HepG2 (cell line): ENCODE results near the gene CACNA1I. TPM values are rescaled to one million over a fixed set of nuclear protein-coding genes. Genes with fewer than 3 reads are reported as not detected.

Source experiments
- DNMT3B ChIP-seq: conservative IDR thresholded peaks from 2 replicates; pipeline ENCODE4 v1.6.1; 2016; ENCODE audit warnings: missing biosample characterization, control low read depth
- GABPB1 ChIP-seq: IDR thresholded peaks from 2 replicates; pipeline ENCODE4 v1.6.1; 2016; ENCODE audit warnings: mild to moderate bottlenecking, missing genetic modification reagents, moderate library complexity, missing compliant biosample characterization
- LCORL ChIP-seq, 2 experiments: fragments of 450-650 bp in 1 of 2; sonication (generic) in 1 of 2; formaldehyde crosslinking in 1 of 2; IDR thresholded peaks; 2 replicates each; pipeline versions ENCODE4 v1.5.0 to v1.6.1; 2017 to 2020; ENCODE audit warnings: antibody characterized with exemption in 1 of 2, missing genetic modification reagents in 1 of 2
- POLR2AphosphoS5 ChIP-seq: IDR thresholded peaks from 2 replicates; pipeline ENCODE4 v1.6.1; 2012; ENCODE audit warnings: low read depth, low read length
- SAFB2 ChIP-seq: sonication (generic); formaldehyde crosslinking; IDR thresholded peaks from 2 replicates; pipeline ENCODE4 v1.5.1; 2020; ENCODE audit warnings: missing genetic modification reagents, low read depth, mild to moderate bottlenecking, borderline replicate concordance
- SMARCE1 ChIP-seq: fragments of 450-650 bp; IDR thresholded peaks from 2 replicates; pipeline ENCODE4 v1.6.1; 2017; ENCODE audit warnings: borderline replicate concordance
- SP2 ChIP-seq: sonication (generic); formaldehyde crosslinking; IDR thresholded peaks from 2 replicates; pipeline ENCODE4 v1.5.1; 2020; ENCODE audit warnings: mild to moderate bottlenecking, missing genetic modification reagents
- U2AF1 ChIP-seq: fragments of 200-400 bp; formaldehyde crosslinking; optimal IDR thresholded peaks from 2 replicates; pipeline ENCODE3; 2017; ENCODE audit warnings: mild to moderate bottlenecking, low read depth, low read length
- ZNF354B ChIP-seq: sonication (generic); formaldehyde crosslinking; IDR thresholded peaks from 2 replicates; pipeline ENCODE4 v1.8.0; 2022; ENCODE audit warnings: mild to moderate bottlenecking, missing genetic modification reagents
- ZNF563 ChIP-seq: sonication (generic); formaldehyde crosslinking; IDR thresholded peaks from 2 replicates; pipeline ENCODE4 v1.8.0; 2022; ENCODE audit warnings: mild to moderate bottlenecking, moderate library complexity, missing genetic modification reagents
- ZNF646 ChIP-seq: sonication (generic); formaldehyde crosslinking; IDR thresholded peaks from 2 replicates; pipeline ENCODE4 v1.9.0; 2021; ENCODE audit warnings: mild to moderate bottlenecking, missing genetic modification reagents
- ZNF691 ChIP-seq: sonication (generic); formaldehyde crosslinking; IDR thresholded peaks from 2 replicates; pipeline ENCODE4 v1.4.0; 2020; ENCODE audit warnings: missing genetic modification reagents, low read depth, mild to moderate bottlenecking, borderline replicate concordance
- ZNF788 ChIP-seq: sonication (generic); formaldehyde crosslinking; IDR thresholded peaks from 2 replicates; pipeline ENCODE4 v1.5.0; 2020; ENCODE audit warnings: mild to moderate bottlenecking, missing genetic modification reagents, borderline replicate concordance
- polyA plus RNA-seq, 8 experiments: library from polyadenylated mRNA; depleted of rRNA in 3 of 8; stranded (reverse) in 7 of 8; unstranded in 1 of 8; fragments of >200 nt; fragmentation: Illumina TruSeq in 4 of 8; extraction: Trizol in 4 of 8; gene quantifications; 2 replicates each; pipeline versions ENCODE4 v1.2.1 to v1.2.3, GENCODE V29; 2011 to 2016; ENCODE audit warnings: low read depth in 4 of 8, missing spikeins in 1 of 8, mixed read lengths in 1 of 8; ENCODE audit not compliant: insufficient read depth in 1 of 8
- total RNA-seq, 5 experiments: library from RNA; depleted of rRNA; stranded (reverse); fragments of >200 nt; fragmentation: Illumina TruSeq; extraction: Trizol; gene quantifications; 2 replicates each; pipeline ENCODE4 v1.2.3, GENCODE V29; 2016; ENCODE audit warnings: low read depth in 1 of 5
- TF ChIP-seq, protein P1 (sequence below): sonication (generic); formaldehyde crosslinking; IDR thresholded peaks from 2 replicates; pipeline ENCODE4; 2020; ENCODE audit warnings: missing genetic modification reagents, mild to moderate bottlenecking, borderline replicate concordance

The CACNA1I gene
- total and polyA plus RNA-seq, 2 of the 13 experiments (the other 11 are each of a cell fraction or from before 2014, with no cell fraction given) = not detected

DNA sequence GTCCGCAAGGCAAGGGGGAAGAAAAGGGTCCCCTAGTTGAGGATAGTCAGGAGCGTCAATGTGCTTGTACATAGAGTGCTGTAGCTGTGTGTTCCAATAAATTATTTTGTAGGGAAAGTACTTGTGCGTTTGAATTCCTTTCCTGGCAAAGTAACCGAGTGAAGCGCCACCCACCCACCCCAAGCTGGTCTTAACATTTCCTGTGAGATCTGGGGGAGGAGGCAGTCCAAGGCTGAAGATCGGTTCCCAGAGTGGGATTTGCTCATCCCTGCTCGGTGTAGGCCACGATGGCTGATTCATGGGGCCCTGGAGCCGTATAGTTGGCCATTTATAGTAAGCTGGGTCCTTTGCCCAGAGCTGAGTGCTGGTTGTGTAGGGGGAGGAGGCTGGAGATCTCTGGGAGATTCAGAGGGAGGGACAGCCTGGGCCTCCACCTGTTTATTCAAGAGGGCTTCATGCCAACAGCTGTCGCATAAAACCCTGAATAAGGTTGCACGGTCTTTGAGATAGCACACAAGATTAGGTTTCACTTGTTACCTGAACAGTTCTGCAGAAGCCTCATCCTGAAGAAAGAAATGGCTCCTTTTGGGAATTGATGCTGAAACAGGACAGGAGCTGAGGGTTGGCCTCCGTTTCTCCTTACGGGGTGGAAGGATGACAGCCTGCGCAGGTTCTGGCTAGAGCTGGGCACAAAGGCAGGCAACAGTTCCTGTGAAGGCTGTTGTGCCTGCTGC lies 47.8 kb upstream of the CACNA1I start (continued):
- no peak for TF ChIP-seq ZNF646 (CRISPR knock-in tag)
- TF ChIP-seq SAFB2 = no peak
- no peak for TF ChIP-seq SMARCE1
- TF ChIP-seq LCORL (IDR thresholded peaks at IDR 0.05) = no peak
- TF ChIP-seq LCORL (CRISPR knock-in tag; IDR thresholded peaks at IDR 0.05) = no peak
- TF ChIP-seq GABPB1 = no peak
- TF ChIP-seq ZNF563 (CRISPR knock-in tag) = 0 out of 2 replicates have a peak, but pooled peaks have one; percentile 36
- TF ChIP-seq POLR2AphosphoS5 = peak; percentile 54; the same call in 1 of the 2 replicates
- TF ChIP-seq ZNF691 (CRISPR knock-in tag) = no peak
- TF ChIP-seq, protein P1, sequence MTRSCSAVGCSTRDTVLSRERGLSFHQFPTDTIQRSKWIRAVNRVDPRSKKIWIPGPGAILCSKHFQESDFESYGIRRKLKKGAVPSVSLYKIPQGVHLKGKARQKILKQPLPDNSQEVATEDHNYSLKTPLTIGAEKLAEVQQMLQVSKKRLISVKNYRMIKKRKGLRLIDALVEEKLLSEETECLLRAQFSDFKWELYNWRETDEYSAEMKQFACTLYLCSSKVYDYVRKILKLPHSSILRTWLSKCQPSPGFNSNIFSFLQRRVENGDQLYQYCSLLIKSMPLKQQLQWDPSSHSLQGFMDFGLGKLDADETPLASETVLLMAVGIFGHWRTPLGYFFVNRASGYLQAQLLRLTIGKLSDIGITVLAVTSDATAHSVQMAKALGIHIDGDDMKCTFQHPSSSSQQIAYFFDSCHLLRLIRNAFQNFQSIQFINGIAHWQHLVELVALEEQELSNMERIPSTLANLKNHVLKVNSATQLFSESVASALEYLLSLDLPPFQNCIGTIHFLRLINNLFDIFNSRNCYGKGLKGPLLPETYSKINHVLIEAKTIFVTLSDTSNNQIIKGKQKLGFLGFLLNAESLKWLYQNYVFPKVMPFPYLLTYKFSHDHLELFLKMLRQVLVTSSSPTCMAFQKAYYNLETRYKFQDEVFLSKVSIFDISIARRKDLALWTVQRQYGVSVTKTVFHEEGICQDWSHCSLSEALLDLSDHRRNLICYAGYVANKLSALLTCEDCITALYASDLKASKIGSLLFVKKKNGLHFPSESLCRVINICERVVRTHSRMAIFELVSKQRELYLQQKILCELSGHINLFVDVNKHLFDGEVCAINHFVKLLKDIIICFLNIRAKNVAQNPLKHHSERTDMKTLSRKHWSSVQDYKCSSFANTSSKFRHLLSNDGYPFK (CRISPR knock-in tag) = no peak
- no peak for TF ChIP-seq ZNF788 (CRISPR knock-in tag)
- TF ChIP-seq U2AF1 = no peak
- no peak for TF ChIP-seq SP2 (CRISPR knock-in tag)
- TF ChIP-seq DNMT3B (CRISPR knock-in tag) = no peak
- TF ChIP-seq ZNF354B (CRISPR knock-in tag) = no peak
